ENCODE data around the gene EIF3B.
"Not testable (repeated sequence)": the region's sequence is repeated elsewhere in the genome, so short reads cannot be mapped to it uniquely, and the experiment has no call there.

The EIF3B gene

GRCh38 chr7:2332606-2333231 is 21.9 kb upstream of the EIF3B start:
- in situ Hi-C loops (cut with HindIII; ENCODE audit: low pct_ligation_motif_present, low pct_unique_long_range_greater_than_20kb, low sequenced_read_pairs); DNase-seq: not testable (repeated sequence)

- DNase-seq: no peak
- in situ Hi-C loops (cut with HindIII; ENCODE audit: low pct_ligation_motif_present, low pct_unique_long_range_greater_than_20kb, low sequenced_read_pairs): no loop called here
Observed at GRCh38 chr7:2336626-2337299, 17.9 kb upstream of the EIF3B start.

- DNase-seq; in situ Hi-C loops (cut with HindIII; ENCODE audit: low pct_ligation_motif_present, low pct_unique_long_range_greater_than_20kb, low sequenced_read_pairs): not testable (repeated sequence)
Observed at GRCh38 chr7:2347351-2348063, 7.1 kb upstream of the EIF3B start.

GRCh38 chr7:2350055-2350454 is 4.6 kb upstream of the EIF3B start:
- in situ Hi-C loops (cut with HindIII; ENCODE audit: low pct_ligation_motif_present, low pct_unique_long_range_greater_than_20kb, low sequenced_read_pairs): no loop called here
- DNase-seq: no peak

- no peak for DNase-seq
- in situ Hi-C loops (cut with HindIII; ENCODE audit: low pct_ligation_motif_present, low pct_unique_long_range_greater_than_20kb, low sequenced_read_pairs): no loop called here
Observed at GRCh38 chr7:2350861-2351260, 3.8 kb upstream of the EIF3B start.

GRCh38 chr7:2353113-2353935 is 1.3 kb upstream of the EIF3B start:
- no peak for DNase-seq
- in situ Hi-C loops (cut with HindIII; ENCODE audit: low pct_ligation_motif_present, low pct_unique_long_range_greater_than_20kb, low sequenced_read_pairs): no loop called here

- in situ Hi-C loops (cut with HindIII; ENCODE audit: low pct_ligation_motif_present, low pct_unique_long_range_greater_than_20kb, low sequenced_read_pairs): no loop called here
- peak; percentile 92 for DNase-seq
Observed at GRCh38 chr7:2353936-2354185, 766 bp upstream of the EIF3B start.

GRCh38 chr7:2354939-2355704 is 495 bp downstream of the EIF3B start:
- peak; percentile 26 for DNase-seq
- in situ Hi-C loops (cut with HindIII; ENCODE audit: low pct_ligation_motif_present, low pct_unique_long_range_greater_than_20kb, low sequenced_read_pairs): no loop called here

- in situ Hi-C loops (cut with HindIII; ENCODE audit: low pct_ligation_motif_present, low pct_unique_long_range_greater_than_20kb, low sequenced_read_pairs): no loop called here
- DNase-seq: peak; percentile 22
Observed at GRCh38 chr7:2355705-2356008, 1.0 kb downstream of the EIF3B start.

- in situ Hi-C loops (cut with HindIII; ENCODE audit: low pct_ligation_motif_present, low pct_unique_long_range_greater_than_20kb, low sequenced_read_pairs): no loop called here
- DNase-seq: no peak
Observed at GRCh38 chr7:2357165-2357564, 2.5 kb downstream of the EIF3B start.

GRCh38 chr7:2357571-2357970 is 2.9 kb downstream of the EIF3B start:
- DNase-seq: no peak
- in situ Hi-C loops (cut with HindIII; ENCODE audit: low pct_ligation_motif_present, low pct_unique_long_range_greater_than_20kb, low sequenced_read_pairs): no loop called here

- no peak for DNase-seq
- in situ Hi-C loops (cut with HindIII; ENCODE audit: low pct_ligation_motif_present, low pct_unique_long_range_greater_than_20kb, low sequenced_read_pairs): no loop called here
Observed at GRCh38 chr7:2358968-2359527, 4.4 kb downstream of the EIF3B start.

GRCh38 chr7:2359610-2360009 is 5.0 kb downstream of the EIF3B start:
- in situ Hi-C loops (cut with HindIII; ENCODE audit: low pct_ligation_motif_present, low pct_unique_long_range_greater_than_20kb, low sequenced_read_pairs): no loop called here
- no peak for DNase-seq

GRCh38 chr7:2360796-2361195 is 6.2 kb downstream of the EIF3B start:
- DNase-seq: no peak
- in situ Hi-C loops (cut with HindIII; ENCODE audit: low pct_ligation_motif_present, low pct_unique_long_range_greater_than_20kb, low sequenced_read_pairs): no loop called here

- in situ Hi-C loops (cut with HindIII; ENCODE audit: low pct_ligation_motif_present, low pct_unique_long_range_greater_than_20kb, low sequenced_read_pairs): no loop called here
Observed at GRCh38 chr7:2362385-2363088, 7.9 kb downstream of the EIF3B start.

GRCh38 chr7:2369139-2369538 is 14.5 kb downstream of the EIF3B start:
- in situ Hi-C loops (cut with HindIII; ENCODE audit: low pct_ligation_motif_present, low pct_unique_long_range_greater_than_20kb, low sequenced_read_pairs): no loop called here
- no peak for DNase-seq

More at GRCh38 chr7:2362385-2363088, 7.9 kb downstream of the EIF3B start:
- no peak for DNase-seq

- in situ Hi-C loops (cut with HindIII; ENCODE audit: low pct_ligation_motif_present, low pct_unique_long_range_greater_than_20kb, low sequenced_read_pairs): no loop called here
- no peak for DNase-seq
Observed at GRCh38 chr7:2371329-2371728, 16.7 kb downstream of the EIF3B start.

GRCh38 chr7:2372724-2373123 is 18.1 kb downstream of the EIF3B start:
- DNase-seq: no peak
- in situ Hi-C loops (cut with HindIII; ENCODE audit: low pct_ligation_motif_present, low pct_unique_long_range_greater_than_20kb, low sequenced_read_pairs): no loop called here

Data from ACHN (cell line).